ENCODE measurements around the gene JARID2. TPM values are rescaled to one million over a fixed set of nuclear protein-coding genes. Genes with fewer than 3 reads are reported as not detected.

The JARID2 gene
- total RNA-seq, 4 donors from 2014 or later, result 20.0 to 29.4 (median 23.9) TPM

GRCh38 chr6:15304337-15305042, 58.6 kb downstream of the JARID2 start:
- Histone ChIP-seq H3K27me3 (no peaks in the 10 kb centered on the region), H3K36me3 (no peaks in the 10 kb centered on the region), H3K4me3 (no peak overlapping the region), H3K4me1 (peaks cover 34% of the 10 kb centered on the region), H3K27ac (no peak overlapping the region), H3K9me3 (no peaks in the 10 kb centered on the region)
- WGBS, result 85% methylated on average over 4 of the region's 4 CpGs
- DNase-seq (ENCODE audit: low spot score in 2 of 2), result no peak
- no peak for TF ChIP-seq CTCF (IDR thresholded peaks at IDR 0.05)

- Histone ChIP-seq H3K27ac (no peak overlapping the region), H3K4me1 (peaks cover 31% of the 10 kb centered on the region), H3K36me3 (no peaks in the 10 kb centered on the region), H3K4me3 (no peak overlapping the region), H3K27me3 (no peaks in the 10 kb centered on the region), H3K9me3 (no peaks in the 10 kb centered on the region)
- TF ChIP-seq POLR2A (IDR thresholded peaks at IDR 0.05) (no peak), POLR2AphosphoS5 (IDR thresholded peaks at IDR 0.05) (no peak), CTCF (IDR thresholded peaks at IDR 0.05) (no peak), EP300 (IDR thresholded peaks at IDR 0.05) (no peak)
- no peak for DNase-seq (ENCODE audit: low spot score in 2 of 2)
Observed at GRCh38 chr6:15305496-15305895, 59.6 kb downstream of the JARID2 start.

GRCh38 chr6:15305909-15306308, 60.0 kb downstream of the JARID2 start:
- Histone ChIP-seq H3K9me3 (no peaks in the 10 kb centered on the region), H3K27me3 (no peaks in the 10 kb centered on the region), H3K4me1 (peaks cover 32% of the 10 kb centered on the region), H3K36me3 (no peaks in the 10 kb centered on the region), H3K4me3 (no peak overlapping the region), H3K27ac (no peak overlapping the region)
- DNase-seq (ENCODE audit: low spot score in 2 of 2), result no peak
- WGBS, result 80% methylated on average over 7 of the region's 7 CpGs
- TF ChIP-seq CTCF (IDR thresholded peaks at IDR 0.05) (no peak), POLR2A (IDR thresholded peaks at IDR 0.05) (no peak), EP300 (IDR thresholded peaks at IDR 0.05) (no peak), POLR2AphosphoS5 (IDR thresholded peaks at IDR 0.05) (no peak)

GRCh38 chr6:15308435-15309213, 62.8 kb downstream of the JARID2 start:
- H3K9me3 ChIP-seq, result no peaks in the 10 kb centered on the region
- H3K27me3 ChIP-seq, result no peaks in the 10 kb centered on the region
- no peaks in the 10 kb centered on the region for H3K36me3 ChIP-seq
- no peak for DNase-seq (ENCODE audit: low spot score in 2 of 2)
- H3K27ac ChIP-seq, result no peak overlapping the region
- H3K4me1 ChIP-seq, result peaks cover 48% of the 10 kb centered on the region
- WGBS, result 39% methylated on average over 5 of the region's 5 CpGs
- TF ChIP-seq POLR2A (IDR thresholded peaks at IDR 0.05) (no peak), POLR2AphosphoS5 (IDR thresholded peaks at IDR 0.05) (no peak), CTCF (IDR thresholded peaks at IDR 0.05) (no peak), EP300 (IDR thresholded peaks at IDR 0.05) (no peak)
- H3K4me3 ChIP-seq, result no peak overlapping the region

GRCh38 chr6:15309611-15310283, 63.9 kb downstream of the JARID2 start:
- Histone ChIP-seq H3K4me1 (peaks cover 58% of the 10 kb centered on the region), H3K27ac (no peak overlapping the region), H3K36me3 (no peaks in the 10 kb centered on the region), H3K27me3 (no peaks in the 10 kb centered on the region), H3K4me3 (no peak overlapping the region), H3K9me3 (no peaks in the 10 kb centered on the region)
- DNase-seq (ENCODE audit: low spot score in 2 of 2), result no peak
- TF ChIP-seq POLR2AphosphoS5 (IDR thresholded peaks at IDR 0.05) (no peak), POLR2A (IDR thresholded peaks at IDR 0.05) (no peak), CTCF (IDR thresholded peaks at IDR 0.05) (no peak), EP300 (IDR thresholded peaks at IDR 0.05) (no peak)
- 78% methylated on average over 3 of the region's 3 CpGs for WGBS

All from suprapubic skin (tissue), 4 donors.